Measurements from ENCODE around the gene LRIT1. TPM values are rescaled to one million over a fixed set of nuclear protein-coding genes. Genes with fewer than 3 reads are reported as not detected.

Gene LRIT1
- total and polyA plus RNA-seq, 2 of the 8 experiments (the other 6 are each of a cell fraction or from before 2014, with no cell fraction given) = 0.03 TPM; not detected in 1

- Histone ChIP-seq H2BK15ac (ENCODE audit: low read length) (no peak within 1 kb of the TSS), H3K9ac (replicated peaks in 1 of 4; ENCODE audit: extremely low read depth in 1 of 4, low read depth in 3 of 4, low read length in 3 of 4) (no peak within 1 kb of the TSS), H3K79me1 (ENCODE audit: low read depth, low read length) (no peaks in the 10 kb centered on the region), H3K4me1 (replicated peaks in 1 of 4; ENCODE audit: control insufficient read depth in 3 of 4, insufficient read depth in 4 of 4, low read length in 3 of 4) (no peaks in the 10 kb centered on the region), H2AFZ (ENCODE audit: low read length) (no peak within 1 kb of the TSS), H4K20me1 (replicated peaks in 1 of 2; ENCODE audit: control insufficient read depth in 1 of 2, insufficient read depth in 2 of 2, low read length in 2 of 2) (peaks cover 0 to 4% of the 10 kb centered on the region in 2 experiments), H4K91ac (replicated peaks; ENCODE audit: insufficient read length, low read length) (no peak within 1 kb of the TSS), H2BK120ac (replicated peaks; ENCODE audit: low read depth, low read length) (no peak within 1 kb of the TSS), H3K36me3 (ENCODE audit: control insufficient read depth in 2 of 4, insufficient read depth in 4 of 4, low read length in 3 of 4) (no peaks in the 10 kb centered on the region), H3K23me2 (ENCODE audit: low read depth, low read length) (no peaks in the 10 kb centered on the region), H4K5ac (ENCODE audit: insufficient read length, low read depth, low read length) (no peak within 1 kb of the TSS), H3K4me2 (ENCODE audit: insufficient read depth in 1 of 2, low read depth in 2 of 2, low read length in 2 of 2) (no peak within 1 kb of the TSS), H3K14ac (ENCODE audit: insufficient read length) (no peak within 1 kb of the TSS), H3K4me3 (ENCODE audit: extremely low read depth in 1 of 4, insufficient read depth in 2 of 4, low read depth in 3 of 4, low read length in 4 of 4) (no peak within 1 kb of the TSS), H2BK20ac (ENCODE audit: low read length) (no peak within 1 kb of the TSS), H4K8ac (ENCODE audit: extremely low read depth, insufficient read depth, low read length) (no peak within 1 kb of the TSS), H2BK5ac (ENCODE audit: low read depth, low read length) (no peak within 1 kb of the TSS), H3K79me2 (ENCODE audit: control insufficient read depth in 1 of 2, insufficient read depth in 2 of 2, low read length in 2 of 2) (no peaks in the 10 kb centered on the region), H3K18ac (ENCODE audit: extremely low read depth, low read length) (no peak within 1 kb of the TSS), H3K4ac (replicated peaks; ENCODE audit: insufficient read length, low read depth, low read length) (no peak within 1 kb of the TSS), H3K27ac (ENCODE audit: low read depth, low read length) (no peak within 1 kb of the TSS), H2BK12ac (ENCODE audit: low read depth, low read length) (no peak within 1 kb of the TSS), H3K27me3 (replicated peaks in 1 of 4; ENCODE audit: control insufficient read depth in 3 of 4, extremely low read depth in 1 of 4, insufficient read depth in 3 of 4, low read length in 3 of 4) (0 out of 7 replicates have a peak, but pooled peaks cover 0 to 2% (median 0%) of the 10 kb centered on the region in 4 experiments), H3K9me3 (ENCODE audit: insufficient read depth in 2 of 2, low read depth in 1 of 2, low read length in 1 of 2) (no peaks in the 10 kb centered on the region), H2AK5ac (ENCODE audit: low read depth, low read length) (no peak within 1 kb of the TSS), H3K56ac (replicated peaks; ENCODE audit: insufficient read length, low read depth, low read length) (no peak within 1 kb of the TSS), H3K23ac (ENCODE audit: insufficient read length) (no peak within 1 kb of the TSS)
- DNase-seq (ENCODE audit: low read depth in 1 of 2, low spot score in 2 of 2) = no peak
- WGBS, 2 experiments (ENCODE audit: extremely low coverage in 1 of 2, insufficient coverage in 1 of 2, insufficient read length in 1 of 2, insufficient replicate concordance in 2 of 2, low coverage in 1 of 2, low lambda C conversion rate in 2 of 2, missing lambda C conversion rate in 1 of 2) = 79% methylated on average over 6 of the region's 6 CpGs; no CpG with 5 or more reads in 1 of the 2 experiments
- ChIA-PET CTCF (ENCODE audit: partially characterized antibody) (interaction anchor here (0.8 to 6.0 kb wide), 10 partner anchors 9 to 77 kb away, joined by 3 to 59 read pairs (median 6); no protein-coding TSS in a partner anchor), POLR2A (ENCODE audit: partially characterized antibody) (no interaction called here)
- no peak for FAIRE-seq
- no peak for TF ChIP-seq KDM1A (IDR thresholded peaks at IDR 0.05; ENCODE audit: borderline replicate concordance, low read length)
- TF ChIP-seq EZH2 (IDR thresholded peaks at IDR 0.05; ENCODE audit: low read depth, low read length, severe bottlenecking) = no peak
- no peak for TF ChIP-seq CBX5 (IDR thresholded peaks at IDR 0.05; ENCODE audit: low read depth, low read length)
- TF ChIP-seq CTBP2 (IDR thresholded peaks at IDR 0.05; ENCODE audit: borderline replicate concordance, insufficient read depth, insufficient read length, low read length) = no peak
Observed at GRCh38 chr10:84225427-84226173, 15.7 kb downstream of the LRIT1 start, which contains the start of gene LRIT2. LRIT2 (minus strand) TSS chr10:84225544; CDS start chr10:84225520, 24 bp downstream.
